Esophagus (tissue), 2 donors: Measurements from ENCODE around the gene ATP5PO. TPM values are rescaled to one million over a fixed set of nuclear protein-coding genes. Genes with fewer than 3 reads are reported as not detected.

ENCODE experiments used
- H3K27ac ChIP-seq, 2 donors: one replicate each; pipeline ENCODE4 v1.5.1; 2013; ENCODE audit warnings: low read depth in 2 of 2, mild to moderate bottlenecking in 2 of 2, inconsistent platforms in 1 of 2, low read length in 1 of 2, moderate library complexity in 1 of 2
- H3K27me3 ChIP-seq, 2 donors: one replicate each; pipeline ENCODE4 v1.6.1; 2013; ENCODE audit warnings: low read length in 2 of 2, control low read depth in 1 of 2, mild to moderate bottlenecking in 1 of 2; ENCODE audit not compliant: insufficient read depth in 2 of 2, control insufficient read depth in 1 of 2
- H3K36me3 ChIP-seq, 2 donors: one replicate each; pipeline ENCODE4 v1.6.1; 2013; ENCODE audit warnings: low read length in 1 of 2; ENCODE audit not compliant: control insufficient read depth in 2 of 2, insufficient read depth in 2 of 2
- H3K4me1 ChIP-seq, 2 donors: one replicate each; pipeline ENCODE4 v1.6.1; 2013; ENCODE audit warnings: low read length in 1 of 2; ENCODE audit not compliant: control insufficient read depth in 2 of 2, insufficient read depth in 2 of 2
- H3K4me3 ChIP-seq, 2 donors: one replicate each; pipeline ENCODE4 v1.5.1; 2013; ENCODE audit warnings: low read length in 2 of 2, mild to moderate bottlenecking in 2 of 2, low read depth in 1 of 2, moderate library complexity in 1 of 2
- H3K9me3 ChIP-seq, 2 donors: one replicate each; pipeline ENCODE4 v1.6.1; 2013; ENCODE audit warnings: mild to moderate bottlenecking in 2 of 2, low read depth in 1 of 2, low read length in 1 of 2, moderate library complexity in 1 of 2; ENCODE audit not compliant: control insufficient read depth in 2 of 2, insufficient read depth in 1 of 2
- WGBS, 2 donors: extraction: QIAGEN DNeasy Blood & Tissue Kit; methylation state at CpG; one replicate each; pipeline ENCODE4 v1.1.7; 2013; 5-methylcytosine and 5-hydroxymethylcytosine counted together
- polyA plus RNA-seq, 2 donors: library from polyadenylated mRNA; stranded (reverse); fragments of 200-250 nt; gene quantifications; one replicate each; pipeline ENCODE4 v1.2.3, GENCODE V29; 2013
- donor health status: healthy with polysubstance abuse.
- donor health status: Bipolar disorder and iron deficiency.

ATP5PO gene
- polyA plus RNA-seq, 2 donors, result 246 to 329 TPM

- H3K27me3 ChIP-seq, result no peaks in the 10 kb centered on the region
- 84 to 92% methylated on average over 10 of the region's 10 CpGs for WGBS, 2 donors
- no peaks in the 10 kb centered on the region for H3K36me3 ChIP-seq
- peak overlapping the region; percentile 1 to 46 for H3K27ac ChIP-seq
- no peak overlapping the region for H3K4me3 ChIP-seq
- H3K9me3 ChIP-seq, result no peaks in the 10 kb centered on the region
- peaks cover 5 to 6% of the 10 kb centered on the region in 2 donors for H3K4me1 ChIP-seq
Observed at GRCh38 chr21:33950431-33951079, 35.0 kb upstream of the ATP5PO start.

GRCh38 chr21:33949516-33950430 lies 34.2 kb upstream of the ATP5PO start:
- H3K4me1 ChIP-seq, result peaks cover 5 to 6% of the 10 kb centered on the region in 2 donors
- H3K27me3 ChIP-seq, result no peaks in the 10 kb centered on the region
- H3K4me3 ChIP-seq, result no peak overlapping the region
- H3K36me3 ChIP-seq, result no peaks in the 10 kb centered on the region
- WGBS, 2 donors, result 86 to 92% methylated on average over 12 of the region's 12 CpGs
- H3K9me3 ChIP-seq, result no peaks in the 10 kb centered on the region
- peak overlapping the region; percentile 79 to 92 for H3K27ac ChIP-seq

- Histone ChIP-seq H3K36me3 (no peaks in the 10 kb centered on the region), H3K9me3 (no peaks in the 10 kb centered on the region), H3K27ac (peak overlapping the region; percentile 79 to 92), H3K4me1 (peaks cover 5 to 6% of the 10 kb centered on the region in 2 donors), H3K27me3 (no peaks in the 10 kb centered on the region), H3K4me3 (no peak overlapping the region)
- WGBS, 2 donors, result 80 to 86% methylated on average over 9 of the region's 9 CpGs
Observed at GRCh38 chr21:33948951-33949444, 33.4 kb upstream of the ATP5PO start.

- Histone ChIP-seq H3K36me3 (no peaks in the 10 kb centered on the region), H3K4me1 (peaks cover 5 to 6% of the 10 kb centered on the region in 2 donors), H3K9me3 (no peaks in the 10 kb centered on the region), H3K27me3 (no peaks in the 10 kb centered on the region), H3K4me3 (peak overlapping the region in 1 of 2 donors; percentile 45), H3K27ac (peak overlapping the region; percentile 79 to 92)
- 21 to 29% methylated on average over 17 of the region's 17 CpGs for WGBS, 2 donors
Observed at GRCh38 chr21:33948096-33948950, 32.7 kb upstream of the ATP5PO start.

- Histone ChIP-seq H3K4me1 (peaks cover 5 to 6% of the 10 kb centered on the region in 2 donors), H3K27ac (peak overlapping the region; percentile 79 to 92), H3K27me3 (no peaks in the 10 kb centered on the region), H3K36me3 (no peaks in the 10 kb centered on the region), H3K9me3 (no peaks in the 10 kb centered on the region), H3K4me3 (peak overlapping the region in 1 of 2 donors; percentile 45)
- WGBS, 2 donors, result 13 to 16% methylated on average over 9 of the region's 9 CpGs
Observed at GRCh38 chr21:33947451-33948095, 32.0 kb upstream of the ATP5PO start.

- Histone ChIP-seq H3K36me3 (no peaks in the 10 kb centered on the region), H3K27ac (no peak overlapping the region), H3K27me3 (no peaks in the 10 kb centered on the region), H3K4me1 (peaks cover 5 to 8% of the 10 kb centered on the region in 2 donors), H3K4me3 (no peak overlapping the region), H3K9me3 (no peaks in the 10 kb centered on the region)
- 69 to 85% methylated on average over 2 of the region's 2 CpGs for WGBS, 2 donors
Observed at GRCh38 chr21:33945652-33946270, 30.2 kb upstream of the ATP5PO start.

GRCh38 chr21:33944185-33944763 lies 28.7 kb upstream of the ATP5PO start:
- Histone ChIP-seq H3K27me3 (no peaks in the 10 kb centered on the region), H3K4me3 (no peak overlapping the region), H3K27ac (no peak overlapping the region), H3K4me1 (peaks cover 5 to 8% of the 10 kb centered on the region in 2 donors), H3K36me3 (no peaks in the 10 kb centered on the region), H3K9me3 (no peaks in the 10 kb centered on the region)
- WGBS, 2 donors, result 89 to 92% methylated on average over 1 of the region's 1 CpG

GRCh38 chr21:33943293-33943692 lies 27.7 kb upstream of the ATP5PO start:
- WGBS, 2 donors, result 37 to 55% methylated on average over 2 of the region's 2 CpGs
- H3K9me3 ChIP-seq, result no peaks in the 10 kb centered on the region

More at GRCh38 chr21:33943293-33943692, 27.7 kb upstream of the ATP5PO start:
- Histone ChIP-seq H3K4me3 (no peak overlapping the region), H3K27me3 (no peaks in the 10 kb centered on the region), H3K36me3 (no peaks in the 10 kb centered on the region), H3K27ac (peak overlapping the region in 1 of 2 donors; percentile 30), H3K4me1 (peaks cover 2% of the 10 kb centered on the region in 2 donors)
